Embryonic facial prominence (tissue), 1 donor: ENCODE results near the gene PFAS.
"Not testable (repeated sequence)": the region's sequence is repeated elsewhere in the genome, so short reads cannot be mapped to it uniquely, and the experiment has no call there.

Source experiments
- DNase-seq: peaks from one replicate; pipeline ENCODE4 v3.0.0-alpha.2; 2016; ENCODE audit errors: extremely low spot score

The PFAS gene

DNA sequence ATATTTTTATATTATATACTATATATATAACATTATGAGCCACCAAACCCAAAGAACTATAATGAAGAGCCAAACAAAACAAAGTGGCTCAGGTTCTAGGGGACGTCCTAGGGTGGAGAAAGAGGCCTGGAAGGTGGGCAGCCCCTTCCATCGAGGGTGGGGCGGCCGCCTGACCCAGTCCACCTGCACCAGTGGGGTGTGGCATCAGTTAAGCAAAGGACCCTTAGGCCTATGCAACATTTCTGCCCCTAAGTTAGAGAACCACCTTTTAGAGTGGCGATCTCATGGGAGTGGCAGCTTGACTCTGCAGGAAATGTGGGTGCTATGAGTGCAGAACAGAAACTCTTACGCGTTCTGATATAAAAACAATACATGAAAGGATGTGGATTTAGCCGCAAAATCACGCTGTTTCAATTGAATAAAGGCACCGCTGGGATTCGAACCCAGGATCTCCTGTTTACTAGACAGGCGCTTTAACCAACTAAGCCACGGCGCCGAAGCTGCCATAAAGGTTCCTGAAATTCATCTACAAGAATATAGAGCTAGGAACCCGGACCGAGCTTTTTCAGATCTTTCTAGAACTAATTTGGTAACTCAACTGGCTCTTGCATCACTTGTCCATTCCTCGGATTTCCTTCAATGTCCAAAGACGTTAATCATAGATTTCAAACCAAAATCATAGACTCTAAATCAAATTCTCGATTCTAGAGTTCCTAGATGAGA, 23.1 kb upstream of the PFAS start:
- peak; percentile 35 for DNase-seq

DNA sequence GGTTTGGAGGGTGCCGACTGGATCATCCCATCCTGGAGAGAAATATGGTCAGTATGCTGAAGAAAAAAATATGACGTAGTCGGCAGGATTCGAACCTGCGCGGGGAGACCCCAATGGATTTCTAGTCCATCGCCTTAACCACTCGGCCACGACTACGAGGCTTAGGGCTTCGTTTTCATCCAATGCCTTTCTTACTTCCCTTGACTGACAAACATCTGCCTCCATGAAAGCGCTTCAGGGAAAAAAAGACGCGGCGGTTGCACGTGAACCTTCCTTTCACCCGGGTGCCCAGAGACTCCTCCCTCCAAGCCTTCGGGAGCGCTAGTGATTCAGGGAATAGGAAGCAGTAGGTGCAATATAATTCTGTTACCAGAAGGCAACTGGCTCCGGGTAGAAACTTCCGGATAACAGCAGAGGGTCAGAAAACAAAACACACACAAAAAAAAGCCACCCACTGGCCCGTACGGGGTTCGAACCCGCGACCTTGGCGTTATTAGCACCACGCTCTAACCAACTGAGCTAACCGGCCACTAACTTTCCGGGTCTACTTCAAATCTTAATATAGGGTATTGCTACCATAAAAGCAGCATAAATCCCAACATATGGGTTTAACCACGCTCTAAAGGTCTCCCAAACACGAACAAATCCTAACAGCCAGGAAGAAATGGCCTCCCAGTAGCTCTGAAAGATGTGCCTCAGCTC, 22.4 kb upstream of the PFAS start:
- peak; percentile 85 for DNase-seq

DNA sequence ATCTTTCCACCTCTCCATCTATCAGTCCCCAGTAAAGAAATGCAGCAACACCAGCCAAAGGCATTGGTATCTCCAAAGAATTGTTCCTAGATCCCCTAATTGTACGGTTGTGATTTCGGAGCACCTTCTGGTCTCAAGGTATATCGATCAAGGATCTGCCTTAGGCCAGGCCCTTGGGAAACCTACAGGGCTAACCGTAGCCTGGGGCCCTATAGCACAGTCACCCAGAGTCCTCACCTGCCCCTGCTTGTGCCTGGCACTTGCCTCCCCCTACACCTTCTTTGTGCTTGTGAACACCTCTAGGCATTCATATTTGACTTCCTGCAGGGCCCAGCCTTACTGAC, 21.9 kb upstream of the PFAS start:
- no peak for DNase-seq

DNA sequence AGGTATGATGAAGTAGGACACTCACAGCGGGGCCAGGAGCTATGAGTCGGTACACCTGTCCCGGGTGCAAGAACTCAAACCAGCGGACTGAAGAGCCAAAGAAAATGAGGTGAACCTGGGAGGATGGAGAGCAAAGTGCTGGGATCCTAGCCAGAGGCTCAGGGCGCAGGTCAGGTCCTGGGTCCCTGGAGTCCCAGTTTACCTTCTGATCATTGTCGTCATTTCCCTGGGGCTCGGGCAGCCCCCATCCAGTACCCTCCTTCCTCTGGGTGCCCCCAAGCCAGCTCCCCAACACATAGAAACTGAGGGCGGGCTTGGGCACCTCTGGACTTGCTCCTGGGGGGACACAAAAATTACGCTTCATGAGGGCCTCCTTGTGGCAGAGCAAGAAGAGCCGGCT, 17.4 kb upstream of the PFAS start:
- no peak for DNase-seq

DNA sequence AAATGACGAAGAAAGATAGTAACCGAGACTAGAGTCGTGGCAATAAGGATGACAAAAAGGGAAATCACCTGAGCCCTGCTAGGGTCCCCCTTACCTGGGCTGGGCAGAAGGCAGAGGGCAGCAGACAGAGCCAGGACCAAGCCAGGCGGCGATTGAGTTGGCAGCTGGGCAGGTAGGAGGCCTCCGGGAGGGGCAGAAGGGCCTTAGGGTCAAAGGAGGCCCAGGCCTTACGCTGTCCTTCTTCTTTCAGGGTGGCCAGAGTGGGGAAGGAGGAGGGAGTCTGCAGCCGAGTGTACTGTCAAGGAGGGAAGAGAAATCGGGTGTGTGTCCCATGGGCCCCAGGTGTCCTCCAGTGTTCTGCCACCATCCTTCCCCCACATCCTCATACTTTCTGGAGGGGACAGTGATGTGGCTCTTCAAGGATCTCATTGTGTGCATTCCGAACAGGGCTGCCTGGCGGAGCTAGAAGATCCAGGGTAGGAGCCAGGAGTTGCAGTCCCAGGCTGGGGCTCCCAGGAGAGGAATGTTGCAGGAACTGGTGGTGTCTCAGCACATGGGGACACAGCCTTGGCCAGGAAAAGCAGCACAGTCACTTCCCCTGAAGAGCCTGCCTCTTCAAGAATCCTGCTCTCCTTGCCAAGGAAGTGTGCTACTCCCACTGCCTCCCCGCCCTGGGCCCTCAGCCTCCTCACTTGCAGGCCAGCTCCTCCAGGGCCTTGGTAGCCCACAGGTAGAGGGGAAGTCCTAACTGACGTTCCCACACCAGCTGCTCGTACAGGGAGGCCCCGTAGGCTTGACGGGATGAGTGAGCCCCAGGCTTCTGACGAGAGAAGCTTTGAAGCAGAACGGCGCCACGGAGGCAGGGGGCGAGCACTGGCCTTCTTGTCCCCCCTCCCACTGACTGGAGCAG, 14.5 kb upstream of the PFAS start:
- no peak for DNase-seq

DNA sequence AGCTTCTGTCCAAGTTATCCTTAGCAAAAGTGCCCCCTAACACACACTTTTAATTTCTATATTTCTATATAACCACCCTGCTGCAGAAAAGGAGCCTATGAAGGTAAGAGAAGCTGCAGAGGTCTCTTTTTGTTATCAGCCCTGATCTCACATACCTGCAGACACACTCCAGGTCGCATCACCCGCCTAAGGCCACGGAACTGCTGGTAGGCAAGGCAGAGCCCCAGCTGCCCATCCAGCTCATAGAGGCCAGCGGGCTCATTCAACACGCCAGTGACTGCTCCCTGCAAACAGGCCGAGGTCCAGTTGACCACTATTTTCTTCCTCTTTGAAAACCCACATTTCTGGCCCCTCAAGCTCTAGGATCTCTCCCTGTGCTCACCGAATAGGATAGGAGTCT, 13.4 kb upstream of the PFAS start:
- DNase-seq, result no peak

DNA sequence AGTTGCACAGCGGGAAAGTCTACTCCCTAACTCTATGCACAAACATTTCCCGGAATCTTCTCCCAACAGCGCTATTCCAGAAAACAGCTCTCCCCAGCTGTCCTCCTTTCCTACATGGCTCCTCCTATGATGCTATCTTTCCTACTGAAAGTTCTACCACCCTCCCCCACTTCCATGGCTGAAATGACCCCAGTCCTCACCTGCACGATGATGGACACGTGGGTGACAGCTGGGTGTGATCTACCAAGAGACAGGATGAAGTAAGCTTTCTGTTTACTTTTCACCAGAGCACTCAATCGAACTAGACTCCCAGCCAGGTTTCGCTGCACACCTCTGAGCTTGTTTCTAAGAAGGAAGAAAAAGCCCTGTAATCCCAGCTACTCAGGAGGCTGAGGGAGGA, 11.9 kb upstream of the PFAS start:
- no peak for DNase-seq

DNA sequence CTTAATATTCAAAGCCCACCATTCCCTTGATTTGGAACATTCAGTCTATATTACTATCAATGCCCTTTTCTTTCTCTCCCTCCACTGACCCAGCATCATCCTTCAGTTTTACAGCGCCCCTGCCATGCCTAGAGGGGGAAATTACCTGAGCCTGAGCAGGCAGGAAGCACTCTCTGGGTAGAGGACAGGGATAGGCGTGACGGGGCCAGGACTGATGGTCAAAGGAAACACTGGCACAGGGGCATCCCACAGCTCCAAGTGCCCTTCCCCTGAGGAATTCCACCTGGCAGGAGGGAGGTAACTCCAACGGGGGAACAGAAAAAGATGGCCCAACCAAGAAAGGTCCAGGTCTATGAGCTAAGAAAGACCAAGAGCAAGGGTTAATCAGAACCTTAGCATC, 11.2 kb upstream of the PFAS start:
- no peak for DNase-seq

DNA sequence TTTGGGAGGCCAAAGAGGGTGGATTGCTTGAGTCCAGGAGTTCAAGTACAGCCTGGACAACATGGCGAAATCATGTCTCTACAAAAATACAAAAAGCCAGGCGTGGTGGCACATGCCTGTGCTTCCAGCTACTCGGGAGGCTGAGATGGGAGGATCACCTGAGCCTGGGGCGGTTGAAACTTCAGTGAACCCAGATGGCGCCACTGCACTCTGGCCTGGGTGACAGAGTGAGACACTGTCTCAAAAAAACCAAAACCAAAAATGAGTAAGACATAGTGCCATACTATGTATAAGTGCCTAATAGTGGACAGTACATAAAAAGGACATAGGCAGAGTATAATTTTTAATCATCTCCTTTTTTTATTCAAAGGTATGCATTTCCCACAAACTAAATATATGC, 5.3 kb upstream of the PFAS start:
- no peak for DNase-seq

DNA sequence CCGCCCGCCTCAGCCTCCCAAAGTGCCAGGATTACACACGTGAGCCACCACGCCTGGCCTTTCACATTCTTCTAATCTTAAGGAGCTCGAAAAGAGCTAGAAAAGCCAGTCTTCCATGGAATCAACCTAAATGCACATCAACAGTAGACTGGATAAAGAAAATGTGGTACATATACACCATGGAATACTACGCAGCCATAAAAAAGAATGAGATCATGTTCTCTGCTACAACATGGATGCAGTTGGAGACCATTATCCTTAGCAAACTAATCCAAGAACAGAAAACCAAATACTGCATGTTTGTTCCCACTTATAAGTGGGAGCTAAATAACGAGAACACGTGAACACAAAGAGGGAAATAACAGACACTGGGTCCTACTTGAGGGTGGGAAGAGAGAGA, 4.3 kb upstream of the PFAS start:
- DNase-seq, result no peak

DNA sequence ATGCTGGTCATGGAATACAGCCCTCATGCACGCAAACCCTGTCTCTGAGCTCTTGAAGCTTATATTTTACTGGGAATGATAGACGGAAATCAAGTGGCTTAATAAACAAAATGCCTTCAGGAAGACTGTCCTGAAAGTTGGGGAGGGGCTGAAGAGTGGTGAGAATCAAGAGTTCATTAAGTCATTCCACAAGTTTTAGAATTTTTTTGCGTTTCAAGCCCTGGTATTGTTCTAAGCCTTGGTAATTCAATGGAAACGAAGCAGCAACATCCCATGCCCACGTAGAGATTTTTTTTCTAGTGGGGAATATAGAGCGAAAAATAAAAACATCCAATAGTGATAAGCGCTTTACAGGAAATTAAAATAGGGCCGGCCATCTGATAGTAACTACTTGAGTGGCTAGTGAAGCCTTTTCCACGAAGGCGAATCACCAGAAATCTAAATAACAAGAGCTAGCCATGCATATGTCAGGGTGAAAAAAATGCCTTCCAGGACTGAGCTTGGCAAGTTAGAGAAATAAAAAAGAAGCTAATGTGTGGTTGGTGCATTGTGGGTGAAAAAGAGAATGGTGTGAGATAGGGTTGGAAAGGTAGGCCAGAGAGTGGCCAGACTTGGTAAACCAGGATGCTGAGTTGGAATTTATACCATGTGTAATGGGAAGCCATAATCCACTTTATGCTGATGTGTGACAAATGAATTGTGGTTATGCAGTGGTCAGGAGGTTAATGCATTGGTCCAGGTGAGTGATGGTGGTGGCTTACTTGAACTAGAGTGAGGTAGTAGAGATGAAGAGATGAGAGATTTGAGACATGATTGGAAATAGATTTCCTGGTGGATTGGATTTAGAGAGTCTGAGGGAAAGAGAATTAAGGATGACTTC, 772 bp downstream of the PFAS start:
- DNase-seq, result no peak

DNA sequence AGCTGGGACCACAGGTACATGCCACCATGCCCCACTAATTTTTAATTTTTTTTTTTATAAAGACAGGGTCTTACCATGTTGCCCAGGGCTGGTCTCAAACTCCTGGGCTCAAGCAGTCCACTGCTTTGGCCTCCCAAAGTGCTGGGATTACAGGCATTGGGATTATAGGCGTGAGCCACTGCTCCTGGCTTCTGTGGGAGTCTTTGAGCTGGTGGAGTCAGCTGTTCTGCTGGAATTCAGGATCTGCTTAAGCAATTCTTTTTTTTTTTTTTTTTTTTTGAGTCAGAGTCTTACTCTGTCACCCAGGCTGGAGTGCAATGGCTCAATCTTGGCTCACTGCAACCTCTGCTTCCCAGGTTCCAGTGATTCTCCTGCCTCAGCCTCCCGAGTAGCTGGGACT, 2.3 kb downstream of the PFAS start:
- DNase-seq, result not testable (repeated sequence)

DNA sequence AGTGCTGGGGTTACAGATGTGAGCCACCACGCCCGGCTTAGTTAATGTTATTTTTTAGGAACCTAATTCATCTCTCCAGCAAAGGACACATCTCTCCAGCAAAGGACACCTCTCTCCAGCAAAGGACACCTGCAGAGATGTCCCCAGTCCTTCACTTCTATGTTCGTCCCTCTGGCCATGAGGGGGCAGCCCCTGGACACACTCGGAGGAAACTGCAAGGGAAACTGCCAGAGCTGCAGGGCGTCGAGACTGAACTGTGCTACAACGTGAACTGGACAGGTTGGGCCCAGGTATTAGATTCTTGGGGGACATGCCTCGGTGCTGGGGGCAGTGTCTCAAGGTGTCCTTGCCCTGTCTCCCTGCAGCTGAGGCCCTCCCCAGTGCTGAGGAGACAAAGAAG, 4.7 kb downstream of the PFAS start:
- DNase-seq, result no peak

DNA sequence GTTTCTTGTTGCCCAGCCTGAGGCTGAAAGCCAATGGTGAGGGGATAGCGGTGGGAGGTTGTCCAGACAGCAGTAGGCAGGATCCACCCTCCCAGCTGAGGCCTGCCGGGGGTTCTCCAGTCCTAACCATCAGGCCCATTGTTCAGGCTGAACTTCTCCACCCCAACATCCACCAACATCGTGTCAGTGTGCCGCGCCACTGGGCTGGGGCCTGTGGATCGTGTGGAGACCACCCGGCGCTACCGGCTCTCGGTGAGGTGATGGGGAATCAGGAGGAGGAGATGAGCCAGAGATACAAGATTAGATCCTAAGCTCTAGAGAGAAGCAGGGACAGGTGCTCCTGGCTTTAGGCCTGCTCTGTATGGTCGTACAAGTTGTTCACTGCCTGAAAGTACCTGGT, 5.8 kb downstream of the PFAS start:
- DNase-seq, result no peak

DNA sequence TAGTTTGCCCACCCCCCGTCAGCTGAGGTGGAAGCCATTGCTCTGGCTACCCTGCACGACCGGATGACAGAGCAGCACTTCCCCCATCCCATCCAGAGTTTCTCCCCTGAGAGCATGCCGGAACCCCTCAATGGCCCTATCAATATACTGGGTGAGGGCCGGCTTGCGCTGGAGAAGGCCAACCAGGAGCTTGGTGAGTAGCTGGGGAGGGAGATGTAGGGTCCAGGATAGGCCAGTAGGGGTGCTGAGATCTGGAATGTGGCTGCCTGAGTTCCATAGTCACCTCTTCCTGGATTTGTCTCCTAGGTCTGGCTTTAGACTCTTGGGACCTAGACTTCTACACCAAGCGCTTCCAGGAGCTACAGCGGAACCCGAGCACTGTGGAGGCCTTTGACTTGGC, 6.4 kb downstream of the PFAS start:
- no peak for DNase-seq

DNA sequence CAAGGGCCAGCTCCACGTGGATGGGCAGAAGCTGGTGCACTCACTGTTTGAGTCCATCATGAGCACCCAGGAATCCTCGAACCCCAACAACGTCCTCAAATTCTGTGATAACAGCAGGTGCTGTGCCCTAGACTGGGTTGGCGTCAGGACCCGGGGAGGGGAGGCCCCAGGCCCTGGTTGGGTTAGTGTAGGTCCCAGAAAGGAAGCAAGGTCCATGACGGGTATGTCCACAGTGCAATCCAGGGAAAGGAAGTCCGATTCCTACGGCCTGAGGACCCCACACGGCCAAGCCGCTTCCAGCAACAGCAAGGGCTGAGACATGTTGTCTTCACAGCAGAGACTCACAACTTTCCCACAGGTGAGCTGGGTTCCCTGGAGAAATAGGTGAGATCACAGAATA, 7.2 kb downstream of the PFAS start:
- DNase-seq, result no peak

DNA sequence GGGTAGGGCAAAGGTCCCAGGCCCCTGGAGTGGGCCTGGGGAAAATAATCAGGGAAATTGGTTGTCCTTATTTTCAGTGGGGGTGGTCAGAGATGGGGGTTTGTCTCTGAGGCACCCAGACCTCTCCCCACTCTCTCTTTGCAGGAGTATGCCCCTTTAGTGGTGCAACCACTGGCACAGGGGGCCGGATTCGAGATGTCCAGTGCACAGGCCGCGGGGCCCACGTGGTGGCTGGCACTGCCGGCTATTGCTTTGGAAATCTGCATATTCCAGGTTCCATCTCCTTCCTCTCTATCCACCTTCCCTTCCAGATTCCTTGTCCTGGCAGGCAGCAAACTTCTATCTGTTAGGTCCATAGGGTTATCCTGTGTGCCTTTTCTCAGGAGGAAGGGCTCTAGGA, 7.6 kb downstream of the PFAS start:
- DNase-seq, result no peak

DNA sequence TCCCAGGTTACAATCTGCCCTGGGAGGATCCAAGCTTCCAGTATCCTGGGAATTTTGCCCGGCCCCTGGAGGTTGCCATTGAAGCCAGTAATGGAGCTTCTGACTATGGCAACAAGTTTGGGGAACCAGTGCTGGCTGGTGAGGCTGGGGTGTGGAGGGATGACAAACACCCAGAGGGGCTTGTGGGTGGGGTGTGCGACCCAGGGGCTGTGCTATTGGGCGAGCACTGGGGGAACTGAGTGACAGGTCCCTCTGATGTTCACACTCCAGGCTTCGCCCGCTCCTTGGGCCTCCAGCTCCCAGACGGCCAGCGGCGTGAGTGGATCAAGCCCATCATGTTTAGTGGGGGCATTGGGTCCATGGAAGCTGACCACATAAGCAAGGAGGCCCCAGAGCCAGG, 8.7 kb downstream of the PFAS start:
- no peak for DNase-seq

DNA sequence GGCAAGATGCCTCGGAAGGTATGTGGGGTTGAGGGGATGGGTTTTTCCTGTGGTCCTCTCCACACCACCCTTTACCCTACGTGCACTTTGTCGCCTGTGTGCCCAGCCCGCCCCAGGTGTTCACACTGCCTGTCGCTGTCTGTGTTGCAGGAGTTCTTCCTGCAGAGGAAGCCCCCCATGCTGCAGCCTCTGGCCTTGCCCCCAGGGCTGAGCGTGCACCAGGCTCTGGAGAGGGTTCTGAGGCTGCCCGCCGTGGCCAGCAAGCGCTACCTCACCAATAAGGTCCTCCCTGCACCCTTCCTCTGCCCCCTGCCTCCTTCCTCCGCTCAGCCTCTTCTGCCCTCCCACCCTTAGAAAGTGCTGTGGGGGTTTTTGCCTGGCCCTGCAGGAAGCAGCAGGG, 15.2 kb downstream of the PFAS start:
- no peak for DNase-seq

DNA sequence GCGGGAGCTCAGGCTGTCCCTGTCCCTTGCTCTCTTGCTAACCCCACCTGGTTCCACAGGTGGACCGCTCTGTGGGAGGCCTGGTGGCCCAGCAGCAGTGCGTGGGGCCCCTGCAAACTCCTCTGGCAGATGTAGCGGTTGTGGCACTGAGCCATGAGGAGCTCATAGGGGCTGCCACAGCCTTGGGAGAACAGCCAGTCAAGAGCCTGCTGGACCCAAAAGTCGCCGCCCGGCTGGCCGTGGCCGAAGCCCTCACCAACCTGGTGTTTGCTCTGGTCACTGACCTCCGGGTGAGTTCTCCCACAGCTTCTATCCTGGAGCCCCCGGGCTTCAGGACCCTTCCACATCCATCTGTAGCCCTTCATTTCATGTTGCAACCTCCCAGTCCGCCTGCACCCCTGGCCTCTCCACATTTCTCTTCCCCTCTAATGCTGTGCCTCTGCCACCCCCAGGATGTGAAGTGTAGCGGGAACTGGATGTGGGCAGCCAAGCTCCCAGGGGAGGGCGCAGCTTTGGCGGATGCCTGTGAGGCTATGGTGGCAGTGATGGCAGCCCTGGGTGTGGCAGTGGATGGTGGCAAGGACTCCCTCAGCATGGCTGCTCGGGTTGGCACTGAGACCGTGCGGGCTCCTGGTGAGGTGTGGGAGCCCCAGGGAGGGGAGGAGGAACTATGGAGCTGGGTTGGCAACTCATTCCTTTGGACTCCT, 15.9 kb downstream of the PFAS start:
- DNase-seq, result no peak
